ENCODE results near the gene CDK1. TPM values are rescaled to one million over a fixed set of nuclear protein-coding genes. Genes with fewer than 3 reads are reported as not detected.
"Not testable (repeated sequence)": the region's sequence is repeated elsewhere in the genome, so short reads cannot be mapped to it uniquely, and the experiment has no call there.

CDK1 gene
- polyA plus RNA-seq, 1 donor = 40.0 TPM

DNA sequence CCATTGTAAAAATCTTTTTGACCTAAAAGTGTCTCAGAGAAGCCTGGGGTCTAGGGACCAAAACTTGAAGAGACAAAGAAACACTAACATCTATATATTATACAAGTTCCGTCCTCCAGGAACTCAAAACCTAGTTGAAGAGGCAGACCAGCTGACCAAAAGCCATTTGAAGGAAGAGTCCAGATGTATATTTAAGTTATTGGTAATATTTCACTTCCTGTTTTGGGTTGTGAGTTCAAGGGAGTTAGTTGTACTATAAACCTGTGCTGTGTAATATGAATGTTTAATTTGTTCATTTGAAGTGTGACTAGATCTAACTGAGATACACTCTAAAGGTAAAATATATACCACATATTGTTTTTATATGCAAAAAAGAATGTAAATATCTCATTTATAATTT is 45.0 kb downstream of the CDK1 start:
- DNase-seq = no peak
- Histone ChIP-seq H3K4me3 (ENCODE audit: low read length) (no peak overlapping the region), H3K36me3 (ENCODE audit: control insufficient read depth, insufficient read depth, low read length) (no peaks in the 10 kb centered on the region), H3K27ac (ENCODE audit: low read length) (no peak overlapping the region), H3K27me3 (ENCODE audit: control insufficient read depth, insufficient read depth, low read length) (no peaks in the 10 kb centered on the region), H3K9me3 (ENCODE audit: control insufficient read depth, low read depth, low read length) (no peaks in the 10 kb centered on the region), H3K4me1 (ENCODE audit: control insufficient read depth, insufficient read depth, low read length) (no peaks in the 10 kb centered on the region)
- WGBS (ENCODE audit: insufficient coverage, low lambda C conversion rate) = no CpG with 5 or more reads among the region's 1 CpG

DNA sequence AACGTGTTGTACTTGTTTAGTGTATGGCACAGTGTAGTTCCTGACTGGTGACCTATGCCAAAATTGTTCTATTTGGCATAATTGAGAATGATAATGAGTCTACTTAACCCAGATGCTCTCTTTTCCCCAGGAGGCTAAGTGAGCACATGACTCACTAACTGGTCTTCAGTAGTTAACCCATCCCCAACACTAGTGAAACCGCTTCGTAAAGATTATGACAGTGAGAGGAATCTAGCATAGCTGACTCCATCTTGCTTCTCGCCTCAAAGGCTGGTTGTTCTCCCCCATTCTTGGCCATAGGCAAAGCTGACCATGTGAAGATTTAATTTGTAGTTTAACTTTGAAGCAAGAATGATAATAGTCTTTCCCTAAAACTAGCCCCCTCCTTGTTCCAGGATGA is 47.2 kb downstream of the CDK1 start:
- Histone ChIP-seq H3K27ac (ENCODE audit: low read length) (no peak overlapping the region), H3K27me3 (ENCODE audit: control insufficient read depth, insufficient read depth, low read length) (no peaks in the 10 kb centered on the region)
- no CpG with 5 or more reads among the region's 4 CpGs for WGBS (ENCODE audit: insufficient coverage, low lambda C conversion rate)

DNA sequence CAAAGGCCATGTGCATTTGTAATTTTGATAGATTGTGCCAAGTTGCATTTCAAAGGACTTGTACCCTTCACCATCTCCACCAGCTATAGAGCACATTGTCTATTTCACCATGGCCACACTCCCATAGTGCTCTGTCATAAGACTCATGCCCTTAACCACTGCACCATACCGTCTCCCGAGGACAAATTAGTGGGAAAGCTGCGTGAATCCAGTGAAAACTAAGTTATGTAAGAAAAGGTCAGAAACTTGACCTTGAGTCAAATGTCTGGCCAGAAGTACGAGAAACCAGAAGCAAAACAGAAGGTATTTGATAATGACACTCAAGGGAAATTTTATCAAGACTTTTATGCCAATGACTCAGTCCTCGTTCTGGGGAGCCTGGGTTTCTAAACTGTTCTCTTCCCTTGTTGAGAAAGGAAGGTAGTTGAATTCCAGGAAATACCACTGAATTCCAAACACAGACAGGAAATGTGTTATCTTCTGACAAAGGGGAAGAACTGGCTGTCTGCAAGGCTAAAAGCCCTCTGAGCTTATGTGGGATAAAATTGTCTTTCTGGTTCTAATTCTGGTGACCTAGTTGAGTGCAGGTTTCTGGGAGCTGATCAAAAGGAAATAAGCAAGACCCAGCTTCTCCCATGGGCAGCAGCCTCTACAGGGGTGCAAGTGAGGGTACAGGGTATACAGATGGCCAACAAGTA is 49.7 kb downstream of the CDK1 start:
- no peaks in the 10 kb centered on the region for H3K9me3 ChIP-seq (ENCODE audit: control insufficient read depth, low read depth, low read length)
- no peaks in the 10 kb centered on the region for H3K36me3 ChIP-seq (ENCODE audit: control insufficient read depth, insufficient read depth, low read length)
- WGBS (ENCODE audit: insufficient coverage, low lambda C conversion rate) = no CpG with 5 or more reads among the region's 5 CpGs
- no peak overlapping the region for H3K27ac ChIP-seq (ENCODE audit: low read length)
- no peak overlapping the region for H3K4me3 ChIP-seq (ENCODE audit: low read length)
- H3K4me1 ChIP-seq (ENCODE audit: control insufficient read depth, insufficient read depth, low read length) = no peaks in the 10 kb centered on the region
- no peak for DNase-seq
- no peaks in the 10 kb centered on the region for H3K27me3 ChIP-seq (ENCODE audit: control insufficient read depth, insufficient read depth, low read length)

More for the DNA sequence above, 47.2 kb downstream of the CDK1 start:
- H3K9me3 ChIP-seq (ENCODE audit: control insufficient read depth, low read depth, low read length) = no peaks in the 10 kb centered on the region
- H3K4me3 ChIP-seq (ENCODE audit: low read length) = no peak overlapping the region
- H3K4me1 ChIP-seq (ENCODE audit: control insufficient read depth, insufficient read depth, low read length) = no peaks in the 10 kb centered on the region
- DNase-seq = no peak
- no peaks in the 10 kb centered on the region for H3K36me3 ChIP-seq (ENCODE audit: control insufficient read depth, insufficient read depth, low read length)

DNA sequence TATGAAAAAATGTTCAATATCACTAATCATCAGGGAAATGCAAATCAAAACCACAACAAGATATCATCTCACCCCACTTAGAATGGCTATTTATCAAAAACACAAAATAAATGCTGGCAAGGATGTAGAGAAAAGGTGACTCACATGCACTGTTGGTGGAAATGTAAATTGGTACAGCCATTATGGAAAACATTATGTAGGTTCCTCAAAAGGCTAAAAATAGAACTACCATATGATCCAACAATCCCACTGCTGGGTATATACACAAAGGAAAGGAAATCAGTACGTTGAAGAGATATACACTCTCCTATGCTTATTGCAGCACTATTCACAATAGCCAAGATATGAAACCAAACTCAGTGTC is 50.2 kb downstream of the CDK1 start:
- H3K27ac ChIP-seq (ENCODE audit: low read length) = no peak overlapping the region
- no peaks in the 10 kb centered on the region for H3K9me3 ChIP-seq (ENCODE audit: control insufficient read depth, low read depth, low read length)
- H3K4me3 ChIP-seq (ENCODE audit: low read length) = no peak overlapping the region
- WGBS (ENCODE audit: insufficient coverage, low lambda C conversion rate) = no CpG with 5 or more reads among the region's 1 CpG
- no peak for DNase-seq
- H3K4me1 ChIP-seq (ENCODE audit: control insufficient read depth, insufficient read depth, low read length) = no peaks in the 10 kb centered on the region
- no peaks in the 10 kb centered on the region for H3K36me3 ChIP-seq (ENCODE audit: control insufficient read depth, insufficient read depth, low read length)
- H3K27me3 ChIP-seq (ENCODE audit: control insufficient read depth, insufficient read depth, low read length) = no peaks in the 10 kb centered on the region

DNA sequence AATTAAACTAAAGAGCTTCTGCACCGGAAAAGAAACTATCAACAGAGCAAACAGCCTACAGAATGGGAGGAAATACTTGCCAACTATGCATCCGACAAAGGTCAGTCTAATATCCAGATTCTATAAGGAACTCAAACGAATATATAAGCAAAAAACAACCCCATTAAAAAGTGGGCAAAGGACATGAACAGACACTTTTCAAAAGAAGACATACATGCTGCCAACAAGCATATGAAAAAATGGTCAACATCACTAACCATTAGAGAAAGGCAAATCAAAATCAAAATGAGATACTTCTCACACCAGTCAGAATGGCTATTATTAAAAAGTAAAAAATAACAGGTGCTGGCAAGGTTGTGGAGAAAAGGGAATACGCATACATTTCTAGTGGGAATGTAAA is 53.9 kb downstream of the CDK1 start:
- not testable (repeated sequence) for H3K4me1 ChIP-seq (ENCODE audit: control insufficient read depth, insufficient read depth, low read length); H3K36me3 ChIP-seq (ENCODE audit: control insufficient read depth, insufficient read depth, low read length); H3K27ac ChIP-seq (ENCODE audit: low read length); H3K27me3 ChIP-seq (ENCODE audit: control insufficient read depth, insufficient read depth, low read length); DNase-seq; H3K9me3 ChIP-seq (ENCODE audit: control insufficient read depth, low read depth, low read length); H3K4me3 ChIP-seq (ENCODE audit: low read length)
- WGBS (ENCODE audit: insufficient coverage, low lambda C conversion rate) = no CpG with 5 or more reads among the region's 4 CpGs

DNA sequence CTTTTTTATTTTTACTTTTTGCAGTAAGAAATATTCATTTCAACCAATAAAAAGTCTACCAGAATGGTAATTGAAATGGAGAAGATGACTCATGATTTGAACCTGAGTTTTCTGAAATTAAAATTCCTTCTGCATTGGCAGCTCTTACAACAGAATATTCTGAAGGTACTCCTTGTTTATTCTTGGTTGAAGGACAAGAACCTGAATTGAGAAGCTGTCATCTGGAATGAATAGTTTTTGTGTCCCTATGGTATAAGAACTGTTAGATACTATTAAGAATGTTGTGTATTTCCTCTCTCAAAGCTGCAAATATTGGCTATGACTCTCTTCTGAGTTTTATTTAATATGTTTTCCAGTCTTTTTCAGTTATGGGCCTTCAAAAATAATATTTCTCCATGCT is 56.1 kb downstream of the CDK1 start:
- no peak overlapping the region for H3K4me3 ChIP-seq (ENCODE audit: low read length)
- H3K27ac ChIP-seq (ENCODE audit: low read length) = no peak overlapping the region
- no peaks in the 10 kb centered on the region for H3K4me1 ChIP-seq (ENCODE audit: control insufficient read depth, insufficient read depth, low read length)
- H3K27me3 ChIP-seq (ENCODE audit: control insufficient read depth, insufficient read depth, low read length) = no peaks in the 10 kb centered on the region
- H3K9me3 ChIP-seq (ENCODE audit: control insufficient read depth, low read depth, low read length) = no peaks in the 10 kb centered on the region
- DNase-seq = no peak
- no peaks in the 10 kb centered on the region for H3K36me3 ChIP-seq (ENCODE audit: control insufficient read depth, insufficient read depth, low read length)

DNA sequence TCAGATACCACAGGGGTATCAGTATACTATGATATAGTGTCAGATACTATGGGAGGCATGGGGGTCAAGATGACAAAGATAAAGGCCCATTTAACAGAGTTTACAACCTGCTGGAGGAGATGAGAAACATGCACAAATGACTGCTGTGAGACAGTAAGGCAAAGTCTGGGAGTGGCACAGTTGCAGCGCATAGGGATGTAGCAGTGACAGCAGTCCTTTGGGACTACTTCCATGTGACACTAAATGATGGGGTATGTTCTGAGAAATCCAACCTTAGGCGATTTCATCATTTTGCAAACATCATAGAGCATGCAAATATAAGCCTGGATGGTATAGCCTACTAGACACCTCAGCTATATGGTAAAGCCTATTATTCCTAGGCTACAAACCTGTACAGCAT is 56.8 kb downstream of the CDK1 start:
- no peak for DNase-seq
- WGBS (ENCODE audit: insufficient coverage, low lambda C conversion rate) = no CpG with 5 or more reads among the region's 2 CpGs
- Histone ChIP-seq H3K9me3 (ENCODE audit: control insufficient read depth, low read depth, low read length) (no peaks in the 10 kb centered on the region), H3K36me3 (ENCODE audit: control insufficient read depth, insufficient read depth, low read length) (no peaks in the 10 kb centered on the region), H3K4me3 (ENCODE audit: low read length) (no peak overlapping the region), H3K27ac (ENCODE audit: low read length) (no peak overlapping the region), H3K4me1 (ENCODE audit: control insufficient read depth, insufficient read depth, low read length) (no peaks in the 10 kb centered on the region), H3K27me3 (ENCODE audit: control insufficient read depth, insufficient read depth, low read length) (no peaks in the 10 kb centered on the region)

DNA sequence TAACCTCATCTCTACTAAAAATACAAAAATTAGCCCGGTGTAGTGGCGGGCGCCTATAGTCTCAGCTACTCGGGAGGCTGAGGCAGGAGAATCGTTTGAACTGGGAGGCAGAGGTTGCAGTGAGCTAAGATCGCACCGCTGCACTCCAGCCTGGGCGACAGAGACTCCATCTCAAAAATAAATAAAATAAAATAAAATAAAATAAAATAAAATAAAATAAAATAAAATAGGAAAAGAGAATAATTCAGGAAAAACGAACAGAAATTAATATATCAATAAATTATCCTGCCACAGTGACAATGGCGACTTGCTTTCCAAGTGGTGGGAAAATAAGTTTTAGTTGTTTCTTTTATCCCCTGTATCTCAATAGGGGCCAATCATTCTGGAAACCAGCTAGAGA is 62.9 kb downstream of the CDK1 start:
- H3K27ac ChIP-seq (ENCODE audit: low read length); H3K4me3 ChIP-seq (ENCODE audit: low read length); H3K27me3 ChIP-seq (ENCODE audit: control insufficient read depth, insufficient read depth, low read length); H3K36me3 ChIP-seq (ENCODE audit: control insufficient read depth, insufficient read depth, low read length); DNase-seq; H3K4me1 ChIP-seq (ENCODE audit: control insufficient read depth, insufficient read depth, low read length); H3K9me3 ChIP-seq (ENCODE audit: control insufficient read depth, low read depth, low read length): not testable (repeated sequence)
- 96% methylated on average over 4 of the region's 10 CpGs for WGBS (ENCODE audit: insufficient coverage, low lambda C conversion rate)

DNA sequence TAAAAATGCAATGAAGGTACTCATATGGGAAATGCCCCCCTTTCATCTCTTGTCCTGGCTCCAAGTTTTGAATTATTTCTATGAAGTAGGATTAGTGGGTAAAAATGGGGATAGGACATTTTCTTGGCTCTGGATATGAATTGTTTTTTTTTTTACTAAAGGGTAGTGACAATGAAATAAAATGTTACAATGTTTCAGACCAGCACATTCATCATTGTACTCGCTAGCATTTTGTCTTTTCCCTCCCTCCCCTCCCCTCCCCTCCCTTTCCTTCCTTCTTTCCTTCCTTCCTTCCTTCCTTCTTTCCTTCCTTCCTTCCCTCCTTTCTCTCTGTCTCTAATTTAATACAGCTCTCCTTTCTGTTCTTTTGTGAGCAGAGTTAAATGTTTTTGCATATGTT is 64.4 kb downstream of the CDK1 start:
- Histone ChIP-seq H3K4me1 (ENCODE audit: control insufficient read depth, insufficient read depth, low read length) (no peaks in the 10 kb centered on the region), H3K27ac (ENCODE audit: low read length) (no peak overlapping the region), H3K9me3 (ENCODE audit: control insufficient read depth, low read depth, low read length) (no peaks in the 10 kb centered on the region), H3K36me3 (ENCODE audit: control insufficient read depth, insufficient read depth, low read length) (no peaks in the 10 kb centered on the region), H3K4me3 (ENCODE audit: low read length) (no peak overlapping the region), H3K27me3 (ENCODE audit: control insufficient read depth, insufficient read depth, low read length) (no peaks in the 10 kb centered on the region)
- no peak for DNase-seq
- 100% methylated on average over 1 of the region's 1 CpG for WGBS (ENCODE audit: insufficient coverage, low lambda C conversion rate)

Data from large intestine (tissue), 3 donors.